Measurements from ENCODE around the gene FTH1. TPM values are rescaled to one million over a fixed set of nuclear protein-coding genes. Genes with fewer than 3 reads are reported as not detected.

The FTH1 gene
- polyA plus RNA-seq, 1 of the 3 experiments (the other 2 are of a cell fraction) = 1,229 TPM

DNA sequence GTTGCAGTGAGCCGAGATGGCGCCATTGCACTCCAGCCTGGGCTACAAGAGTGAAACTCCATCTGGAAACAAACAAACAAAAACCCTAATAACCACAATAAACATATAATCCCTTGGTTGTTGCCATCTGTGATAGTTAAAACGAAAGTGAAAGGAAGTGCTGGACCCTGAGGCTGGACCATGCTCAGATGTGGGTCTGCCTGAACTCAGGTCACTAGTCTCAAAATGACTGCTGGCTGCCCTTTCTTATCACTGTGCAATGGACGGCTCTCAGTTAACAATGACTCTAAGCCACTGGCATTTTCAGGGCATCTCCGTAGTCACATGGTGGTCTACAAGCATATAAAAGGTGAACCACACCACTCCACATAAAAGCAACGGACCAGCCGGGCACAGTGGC lies 48.2 kb upstream of the FTH1 start:
- CTCF ChIA-PET = interaction anchor here (2.4 kb wide), 1 partner anchor 92 kb away, joined by 5 read pairs; no protein-coding TSS in a partner anchor
- Histone ChIP-seq H3K9me3 (no peaks in the 10 kb centered on the region), H3F3A (replicated peaks; ENCODE audit: insufficient read depth) (no peaks in the 10 kb centered on the region), H3K27ac (ENCODE audit: low read depth in 2 of 2, low read length in 1 of 2) (no peak overlapping the region), H2AFZ (ENCODE audit: low read depth) (no peak overlapping the region), H4K20me1 (ENCODE audit: insufficient read depth) (no peaks in the 10 kb centered on the region), H3K4me1 (ENCODE audit: control insufficient read depth in 1 of 2, insufficient read depth in 2 of 2, low read depth in 1 of 2, low read length in 1 of 2) (no peaks in the 10 kb centered on the region), H3K4me2 (no peak overlapping the region), H3K36me3 (replicated peaks in 1 of 2; ENCODE audit: control insufficient read depth in 1 of 2, insufficient read depth in 2 of 2, low read length in 1 of 2) (no peaks in the 10 kb centered on the region), H3K27me3 (ENCODE audit: insufficient read depth) (no peaks in the 10 kb centered on the region), H3K4me3 (ENCODE audit: low read depth in 2 of 2, low read length in 1 of 2) (no peak overlapping the region), H3K9ac (no peak overlapping the region), H3K79me2 (ENCODE audit: insufficient read depth) (no peaks in the 10 kb centered on the region), H3K9me2 (no peaks in the 10 kb centered on the region)
- POLR2A ChIA-PET = no interaction called here
- TF ChIP-seq TCF12 (IDR thresholded peaks at IDR 0.05) (no peak), ELF1 (IDR thresholded peaks at IDR 0.05) (no peak), RFX5 (IDR thresholded peaks at IDR 0.05; ENCODE audit: low read length) (no peak), RCOR1 (IDR thresholded peaks at IDR 0.05; ENCODE audit: low read length) (no peak), MXI1 (IDR thresholded peaks at IDR 0.05; ENCODE audit: low read depth, low read length) (no peak), ZBTB33 (IDR thresholded peaks at IDR 0.05; ENCODE audit: borderline replicate concordance, low read depth) (no peak), MEF2A (IDR thresholded peaks at IDR 0.05; ENCODE audit: borderline replicate concordance, low read depth) (no peak), RAD21 (IDR thresholded peaks at IDR 0.05; ENCODE audit: low read length) (no peak), GABPA (IDR thresholded peaks at IDR 0.05; ENCODE audit: low read depth) (no peak), TAF1 (IDR thresholded peaks at IDR 0.05; ENCODE audit: borderline replicate concordance, low read depth, low read length) (no peak), POLR2AphosphoS5 (IDR thresholded peaks at IDR 0.05; ENCODE audit: low read depth, low read length) (no peak), NFIC (IDR thresholded peaks at IDR 0.05; ENCODE audit: borderline replicate concordance) (no peak), GATA2 (CRISPR knock-in tag; IDR thresholded peaks at IDR 0.05) (no peak), FOXM1 (IDR thresholded peaks at IDR 0.05; ENCODE audit: low read depth) (no peak), SMC3 (IDR thresholded peaks at IDR 0.05; ENCODE audit: low read depth, low read length) (no peak)
- TF ChIP-seq, protein P1, sequence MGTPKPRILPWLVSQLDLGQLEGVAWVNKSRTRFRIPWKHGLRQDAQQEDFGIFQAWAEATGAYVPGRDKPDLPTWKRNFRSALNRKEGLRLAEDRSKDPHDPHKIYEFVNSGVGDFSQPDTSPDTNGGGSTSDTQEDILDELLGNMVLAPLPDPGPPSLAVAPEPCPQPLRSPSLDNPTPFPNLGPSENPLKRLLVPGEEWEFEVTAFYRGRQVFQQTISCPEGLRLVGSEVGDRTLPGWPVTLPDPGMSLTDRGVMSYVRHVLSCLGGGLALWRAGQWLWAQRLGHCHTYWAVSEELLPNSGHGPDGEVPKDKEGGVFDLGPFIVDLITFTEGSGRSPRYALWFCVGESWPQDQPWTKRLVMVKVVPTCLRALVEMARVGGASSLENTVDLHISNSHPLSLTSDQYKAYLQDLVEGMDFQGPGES (IDR thresholded peaks at IDR 0.05; ENCODE audit: low read depth, low read length) = no peak
- TF ChIP-seq, protein P2, sequence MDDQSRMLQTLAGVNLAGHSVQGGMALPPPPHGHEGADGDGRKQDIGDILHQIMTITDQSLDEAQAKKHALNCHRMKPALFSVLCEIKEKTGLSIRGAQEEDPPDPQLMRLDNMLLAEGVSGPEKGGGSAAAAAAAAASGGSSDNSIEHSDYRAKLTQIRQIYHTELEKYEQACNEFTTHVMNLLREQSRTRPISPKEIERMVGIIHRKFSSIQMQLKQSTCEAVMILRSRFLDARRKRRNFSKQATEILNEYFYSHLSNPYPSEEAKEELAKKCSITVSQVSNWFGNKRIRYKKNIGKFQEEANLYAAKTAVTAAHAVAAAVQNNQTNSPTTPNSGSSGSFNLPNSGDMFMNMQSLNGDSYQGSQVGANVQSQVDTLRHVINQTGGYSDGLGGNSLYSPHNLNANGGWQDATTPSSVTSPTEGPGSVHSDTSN (IDR thresholded peaks at IDR 0.05) = no peak
- TF ChIP-seq, protein P3, sequence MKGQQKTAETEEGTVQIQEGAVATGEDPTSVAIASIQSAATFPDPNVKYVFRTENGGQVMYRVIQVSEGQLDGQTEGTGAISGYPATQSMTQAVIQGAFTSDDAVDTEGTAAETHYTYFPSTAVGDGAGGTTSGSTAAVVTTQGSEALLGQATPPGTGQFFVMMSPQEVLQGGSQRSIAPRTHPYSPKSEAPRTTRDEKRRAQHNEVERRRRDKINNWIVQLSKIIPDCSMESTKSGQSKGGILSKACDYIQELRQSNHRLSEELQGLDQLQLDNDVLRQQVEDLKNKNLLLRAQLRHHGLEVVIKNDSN (IDR thresholded peaks at IDR 0.05; ENCODE audit: borderline replicate concordance, low read depth) = no peak
- TF ChIP-seq, protein P4, sequence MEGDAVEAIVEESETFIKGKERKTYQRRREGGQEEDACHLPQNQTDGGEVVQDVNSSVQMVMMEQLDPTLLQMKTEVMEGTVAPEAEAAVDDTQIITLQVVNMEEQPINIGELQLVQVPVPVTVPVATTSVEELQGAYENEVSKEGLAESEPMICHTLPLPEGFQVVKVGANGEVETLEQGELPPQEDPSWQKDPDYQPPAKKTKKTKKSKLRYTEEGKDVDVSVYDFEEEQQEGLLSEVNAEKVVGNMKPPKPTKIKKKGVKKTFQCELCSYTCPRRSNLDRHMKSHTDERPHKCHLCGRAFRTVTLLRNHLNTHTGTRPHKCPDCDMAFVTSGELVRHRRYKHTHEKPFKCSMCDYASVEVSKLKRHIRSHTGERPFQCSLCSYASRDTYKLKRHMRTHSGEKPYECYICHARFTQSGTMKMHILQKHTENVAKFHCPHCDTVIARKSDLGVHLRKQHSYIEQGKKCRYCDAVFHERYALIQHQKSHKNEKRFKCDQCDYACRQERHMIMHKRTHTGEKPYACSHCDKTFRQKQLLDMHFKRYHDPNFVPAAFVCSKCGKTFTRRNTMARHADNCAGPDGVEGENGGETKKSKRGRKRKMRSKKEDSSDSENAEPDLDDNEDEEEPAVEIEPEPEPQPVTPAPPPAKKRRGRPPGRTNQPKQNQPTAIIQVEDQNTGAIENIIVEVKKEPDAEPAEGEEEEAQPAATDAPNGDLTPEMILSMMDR (IDR thresholded peaks at IDR 0.05) = no peak
- 87% methylated on average over 7 of the region's 7 CpGs for WGBS (ENCODE audit: low lambda C conversion rate)
- no peak for DNase-seq
